WTC11 (cell line): ENCODE measurements around the gene BAIAP2L2. TPM values are rescaled to one million over a fixed set of nuclear protein-coding genes. Genes with fewer than 3 reads are reported as not detected.

Experiments
- ATAC-seq: fragments of 200-7000 bp; cut with Tn5 transposase; 2 replicates; pipeline ENCODE4 v1.10.0; 2021; ENCODE audit warnings: mild to moderate bottlenecking, moderate library complexity
- CTCF ChIA-PET: fragments of 300-600 bp; sonication (Branson Sonifier 250); formaldehyde crosslinking; loops from one replicate; lab custom pipeline; 2021; ENCODE audit warnings: antibody characterized with exemption; lab: Charles Lee
- POLR2A ChIA-PET: fragments of 350-600 bp; sonication (Branson Sonifier 250); formaldehyde crosslinking; loops from one replicate; lab custom pipeline; 2021; ENCODE audit warnings: antibody characterized with exemption; lab: Charles Lee
- DNase-seq: peaks from one replicate; pipeline ENCODE4 v3.0.0; 2021; ENCODE audit warnings: low spot score
- H3K27ac Mint-ChIP-seq: 2 replicates; pipeline ENCODE4 v1.8.0; 2021; ENCODE audit warnings: mixed read lengths
- H3K27me3 Mint-ChIP-seq: 2 replicates; pipeline ENCODE4 v1.8.0; 2021; ENCODE audit warnings: low read depth, mild to moderate bottlenecking, moderate library complexity, mixed read lengths
- H3K36me3 Mint-ChIP-seq: 2 replicates; pipeline ENCODE4 v1.8.0; 2021; ENCODE audit warnings: mixed read lengths
- H3K4me1 Mint-ChIP-seq: 2 replicates; pipeline ENCODE4 v1.8.0; 2022; ENCODE audit warnings: mixed read lengths
- H3K4me3 Mint-ChIP-seq: 2 replicates; pipeline ENCODE4 v1.8.0; 2021; ENCODE audit warnings: mild to moderate bottlenecking, moderate library complexity, mixed read lengths
- H3K9me3 Mint-ChIP-seq: 2 replicates; pipeline ENCODE4 v1.8.0; 2021; ENCODE audit warnings: mixed read lengths
- E2F1 ChIP-seq: sonication (generic); formaldehyde crosslinking; IDR thresholded peaks from 2 replicates; pipeline ENCODE4 v1.8.0; 2022; ENCODE audit warnings: mild to moderate bottlenecking, missing genetic modification reagents
- ELF4 ChIP-seq: sonication (generic); formaldehyde crosslinking; IDR thresholded peaks from 2 replicates; pipeline ENCODE4 v1.8.1; 2022; ENCODE audit warnings: low read depth, mild to moderate bottlenecking, moderate library complexity, missing genetic modification reagents
- MAX ChIP-seq: sonication (generic); formaldehyde crosslinking; IDR thresholded peaks from 2 replicates; pipeline ENCODE4 v1.8.0; 2022; ENCODE audit warnings: mild to moderate bottlenecking, missing genetic modification reagents
- SOX15 ChIP-seq: fragments of 250-450 bp; sonication (Bioruptor Pico); IDR thresholded peaks from 2 replicates; pipeline ENCODE4 v1.9.0; 2021; ENCODE audit warnings: mild to moderate bottlenecking
- ZBTB21 ChIP-seq: sonication (generic); formaldehyde crosslinking; IDR thresholded peaks from 2 replicates; pipeline ENCODE4 v1.8.1; 2023; ENCODE audit warnings: mild to moderate bottlenecking, missing genetic modification reagents, borderline replicate concordance
- ZNF121 ChIP-seq: sonication (generic); formaldehyde crosslinking; IDR thresholded peaks from 2 replicates; pipeline ENCODE4 v1.8.0; 2023; ENCODE audit warnings: missing genetic modification reagents
- ZNF138 ChIP-seq: sonication (generic); formaldehyde crosslinking; conservative IDR thresholded peaks from 2 replicates; pipeline ENCODE4 v1.8.1; 2022; ENCODE audit warnings: mild to moderate bottlenecking, moderate library complexity, missing genetic modification reagents
- ZNF263 ChIP-seq: sonication (generic); formaldehyde crosslinking; IDR thresholded peaks from 2 replicates; pipeline ENCODE4 v1.8.1; 2022; ENCODE audit warnings: low read depth, mild to moderate bottlenecking, moderate library complexity, missing genetic modification reagents
- ZNF396 ChIP-seq: fragments of 250-450 bp; sonication (Bioruptor Pico); IDR thresholded peaks from 2 replicates; pipeline ENCODE4 v1.8.0; 2021; ENCODE audit warnings: mild to moderate bottlenecking, moderate library complexity, borderline replicate concordance
- total RNA-seq: library from RNA; stranded (reverse); gene quantifications from 3 replicates; pipeline ENCODE4 v1.2.3, GENCODE V29; 2021
- TF ChIP-seq, protein P1 (sequence below): sonication (generic); formaldehyde crosslinking; IDR thresholded peaks from 2 replicates; pipeline ENCODE4 v1.8.0; 2022; ENCODE audit warnings: missing genetic modification reagents
- TF ChIP-seq, protein P2 (sequence below): sonication (generic); formaldehyde crosslinking; IDR thresholded peaks from 2 replicates; pipeline ENCODE4 v1.8.1; 2023; ENCODE audit warnings: mild to moderate bottlenecking, missing genetic modification reagents, moderate library complexity
- TF ChIP-seq, protein P3 (sequence below): fragments of 250-450 bp; sonication (Bioruptor Pico); IDR thresholded peaks from 2 replicates; pipeline ENCODE4 v2.1.2; 2022; ENCODE audit warnings: mild to moderate bottlenecking, moderate library complexity

BAIAP2L2 gene
- total RNA-seq, 1 experiment from 2014 or later: 3.0 TPM

GRCh38 chr22:38089474-38089851, 21.0 kb downstream of the BAIAP2L2 start:
- no peak for DNase-seq
- Mint-ChIP-seq H3K36me3 (no peaks in the 10 kb centered on the region; the same call in 1 of the 2 replicates), H3K4me3 (peak overlapping the region; percentile 47; the same call in 1 of the 2 replicates), H3K4me1 (peaks cover 5% of the 10 kb centered on the region; the same call in 1 of the 2 replicates), H3K9me3 (no peaks in the 10 kb centered on the region), H3K27ac (no peak overlapping the region), H3K27me3 (peaks cover 4% of the 10 kb centered on the region; the same call in 1 of the 2 replicates)
- CTCF ChIA-PET: interaction anchor here (0.6 to 14.3 kb wide), 9 partner anchors 11 to 346 kb away, joined by 3 to 183 read pairs (median 4); partner anchors contain the start of gene PLA2G6
- peak; percentile 12; the same call in 1 of the 2 replicates for ATAC-seq
- TF ChIP-seq, protein P1, sequence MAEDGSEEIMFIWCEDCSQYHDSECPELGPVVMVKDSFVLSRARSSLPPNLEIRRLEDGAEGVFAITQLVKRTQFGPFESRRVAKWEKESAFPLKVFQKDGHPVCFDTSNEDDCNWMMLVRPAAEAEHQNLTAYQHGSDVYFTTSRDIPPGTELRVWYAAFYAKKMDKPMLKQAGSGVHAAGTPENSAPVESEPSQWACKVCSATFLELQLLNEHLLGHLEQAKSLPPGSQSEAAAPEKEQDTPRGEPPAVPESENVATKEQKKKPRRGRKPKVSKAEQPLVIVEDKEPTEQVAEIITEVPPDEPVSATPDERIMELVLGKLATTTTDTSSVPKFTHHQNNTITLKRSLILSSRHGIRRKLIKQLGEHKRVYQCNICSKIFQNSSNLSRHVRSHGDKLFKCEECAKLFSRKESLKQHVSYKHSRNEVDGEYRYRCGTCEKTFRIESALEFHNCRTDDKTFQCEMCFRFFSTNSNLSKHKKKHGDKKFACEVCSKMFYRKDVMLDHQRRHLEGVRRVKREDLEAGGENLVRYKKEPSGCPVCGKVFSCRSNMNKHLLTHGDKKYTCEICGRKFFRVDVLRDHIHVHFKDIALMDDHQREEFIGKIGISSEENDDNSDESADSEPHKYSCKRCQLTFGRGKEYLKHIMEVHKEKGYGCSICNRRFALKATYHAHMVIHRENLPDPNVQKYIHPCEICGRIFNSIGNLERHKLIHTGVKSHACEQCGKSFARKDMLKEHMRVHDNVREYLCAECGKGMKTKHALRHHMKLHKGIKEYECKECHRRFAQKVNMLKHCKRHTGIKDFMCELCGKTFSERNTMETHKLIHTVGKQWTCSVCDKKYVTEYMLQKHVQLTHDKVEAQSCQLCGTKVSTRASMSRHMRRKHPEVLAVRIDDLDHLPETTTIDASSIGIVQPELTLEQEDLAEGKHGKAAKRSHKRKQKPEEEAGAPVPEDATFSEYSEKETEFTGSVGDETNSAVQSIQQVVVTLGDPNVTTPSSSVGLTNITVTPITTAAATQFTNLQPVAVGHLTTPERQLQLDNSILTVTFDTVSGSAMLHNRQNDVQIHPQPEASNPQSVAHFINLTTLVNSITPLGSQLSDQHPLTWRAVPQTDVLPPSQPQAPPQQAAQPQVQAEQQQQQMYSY: no peak
- TF ChIP-seq ZNF263 (CRISPR knock-in tag) (no peak), ZBTB21 (no peak), MAX (CRISPR knock-in tag) (no peak), ZNF121 (CRISPR knock-in tag) (no peak), ZNF396 (no peak), ZNF138 (no peak), ELF4 (no peak), E2F1 (CRISPR knock-in tag) (no peak)
- POLR2A ChIA-PET: no interaction called here

DNA sequence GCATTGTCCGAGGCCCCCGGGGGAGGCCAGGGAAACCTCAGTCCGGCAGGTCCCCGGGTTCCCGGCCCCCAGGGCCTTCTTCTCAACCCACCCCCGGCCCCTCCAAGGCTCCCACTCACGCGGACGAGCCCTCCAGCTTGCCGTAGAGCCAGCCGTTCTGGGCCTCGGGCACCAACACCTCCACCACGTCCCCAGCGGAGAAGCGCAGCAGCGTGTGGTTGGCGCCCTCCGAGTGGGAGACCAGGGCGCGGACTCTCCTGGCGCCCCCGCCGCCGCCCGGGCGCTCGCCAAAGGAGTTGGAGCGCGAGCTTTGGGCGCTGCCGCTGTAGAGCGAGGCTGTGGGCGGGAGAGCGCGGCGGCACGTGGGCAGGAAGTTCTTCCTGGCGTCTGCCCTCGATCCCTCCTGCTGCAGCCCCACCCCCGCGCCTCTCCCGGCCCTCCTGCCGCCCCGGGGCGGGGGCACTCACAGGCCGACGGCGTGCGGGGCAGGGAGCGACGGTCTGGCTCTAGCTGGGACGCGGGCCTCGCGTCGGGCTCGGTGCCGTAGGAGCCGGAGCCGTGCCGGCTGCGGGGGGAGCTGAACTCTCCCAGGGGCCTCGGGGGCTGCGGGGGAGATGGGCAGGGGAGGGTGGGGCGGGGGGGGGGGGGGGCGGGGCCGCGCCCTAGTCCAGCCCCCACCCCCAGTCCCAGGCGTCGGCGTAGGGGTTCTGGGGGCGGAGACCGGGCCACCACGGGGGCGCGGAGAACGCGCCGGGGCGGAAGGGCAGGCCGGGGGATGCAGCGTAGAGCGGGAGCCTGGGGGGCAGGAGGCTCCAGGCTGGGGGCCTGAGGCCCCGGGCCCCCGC, 21.6 kb downstream of the BAIAP2L2 start:
- no peaks in the 10 kb centered on the region for H3K36me3 Mint-ChIP-seq
- H3K9me3 Mint-ChIP-seq: no peaks in the 10 kb centered on the region
- ATAC-seq (peak; percentile 13; the same call in 1 of the 2 replicates), DNase-seq (no peak)
- no peak overlapping the region for H3K4me3 Mint-ChIP-seq
- CTCF ChIA-PET: interaction anchor here (0.6 to 14.3 kb wide), 7 partner anchors 12 to 117 kb away, joined by 3 to 183 read pairs (median 6); no protein-coding TSS in a partner anchor
- H3K27ac Mint-ChIP-seq: no peak overlapping the region
- TF ChIP-seq SOX15: no peak
- TF ChIP-seq, protein P2, sequence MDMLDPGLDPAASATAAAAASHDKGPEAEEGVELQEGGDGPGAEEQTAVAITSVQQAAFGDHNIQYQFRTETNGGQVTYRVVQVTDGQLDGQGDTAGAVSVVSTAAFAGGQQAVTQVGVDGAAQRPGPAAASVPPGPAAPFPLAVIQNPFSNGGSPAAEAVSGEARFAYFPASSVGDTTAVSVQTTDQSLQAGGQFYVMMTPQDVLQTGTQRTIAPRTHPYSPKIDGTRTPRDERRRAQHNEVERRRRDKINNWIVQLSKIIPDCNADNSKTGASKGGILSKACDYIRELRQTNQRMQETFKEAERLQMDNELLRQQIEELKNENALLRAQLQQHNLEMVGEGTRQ (CRISPR knock-in tag): peak; percentile 30; the same call in 1 of the 2 replicates
- peak; percentile 42; the same call in 1 of the 2 replicates for TF ChIP-seq MAX (CRISPR knock-in tag)
- peaks cover 5% of the 10 kb centered on the region; the same call in 1 of the 2 replicates for H3K4me1 Mint-ChIP-seq
- no peaks in the 10 kb centered on the region for H3K27me3 Mint-ChIP-seq
- POLR2A ChIA-PET: interaction anchor here (0.6 kb wide), 1 partner anchor 1393 kb away, joined by 4 read pairs; no protein-coding TSS in a partner anchor

GRCh38 chr22:38087855-38088254, 22.6 kb downstream of the BAIAP2L2 start:
- ATAC-seq (no peak), DNase-seq (no peak)
- Mint-ChIP-seq H3K4me1 (peaks cover 9% of the 10 kb centered on the region), H3K4me3 (peak overlapping the region; percentile 21; the same call in 1 of the 2 replicates), H3K27ac (no peak overlapping the region), H3K9me3 (no peaks in the 10 kb centered on the region), H3K36me3 (no peaks in the 10 kb centered on the region), H3K27me3 (peaks cover 3% of the 10 kb centered on the region; the same call in 1 of the 2 replicates)
- ChIA-PET POLR2A (interaction anchor here (0.9 kb wide), 1 partner anchor 13 kb away, joined by 4 read pairs; no protein-coding TSS in a partner anchor), CTCF (interaction anchor here (14.3 kb wide), 1 partner anchor 13 kb away, joined by 183 read pairs; no protein-coding TSS in a partner anchor)
- TF ChIP-seq, protein P1: peak; percentile 23; the same call in 1 of the 2 replicates
- TF ChIP-seq, protein P3, sequence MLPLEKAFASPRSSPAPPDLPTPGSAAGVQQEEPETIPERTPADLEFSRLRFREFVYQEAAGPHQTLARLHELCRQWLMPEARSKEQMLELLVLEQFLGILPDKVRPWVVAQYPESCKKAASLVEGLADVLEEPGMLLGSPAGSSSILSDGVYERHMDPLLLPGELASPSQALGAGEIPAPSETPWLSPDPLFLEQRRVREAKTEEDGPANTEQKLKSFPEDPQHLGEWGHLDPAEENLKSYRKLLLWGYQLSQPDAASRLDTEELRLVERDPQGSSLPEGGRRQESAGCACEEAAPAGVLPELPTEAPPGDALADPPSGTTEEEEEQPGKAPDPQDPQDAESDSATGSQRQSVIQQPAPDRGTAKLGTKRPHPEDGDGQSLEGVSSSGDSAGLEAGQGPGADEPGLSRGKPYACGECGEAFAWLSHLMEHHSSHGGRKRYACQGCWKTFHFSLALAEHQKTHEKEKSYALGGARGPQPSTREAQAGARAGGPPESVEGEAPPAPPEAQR (CRISPR knock-in tag): no peak
